Sigmoid colon (tissue), 7 donors: ENCODE data around the gene TRIM24. TPM values are rescaled to one million over a fixed set of nuclear protein-coding genes. Genes with fewer than 3 reads are reported as not detected.

ENCODE experiments used
- DNase-seq: peaks from one replicate; pipeline ENCODE4 v3.0.0-alpha.2; 2019
- H3K27ac ChIP-seq, 4 donors: fragments of 200-600 bp; sonication (generic); one replicate each; pipeline ENCODE4 v1.5.1; 2016 to 2019; ENCODE audit warnings: mild to moderate bottlenecking in 1 of 4
- H3K27me3 ChIP-seq, 3 donors: fragments of 200-600 bp; sonication (generic); one replicate each; pipeline ENCODE4 v1.5.1; 2019; ENCODE audit warnings: mild to moderate bottlenecking in 1 of 3
- H3K36me3 ChIP-seq, 4 donors: fragments of 200-600 bp; sonication (generic); one replicate each; pipeline ENCODE4 v1.5.1; 2016 to 2019
- H3K4me1 ChIP-seq, 4 donors: fragments of 200-600 bp; sonication (generic); one replicate each; pipeline ENCODE4 v1.5.1; 2017 to 2019
- H3K4me3 ChIP-seq, 4 donors: fragments of 200-600 bp; sonication (generic); one replicate each; pipeline ENCODE4 v1.5.1; 2017 to 2019; ENCODE audit warnings: mild to moderate bottlenecking in 2 of 4, moderate library complexity in 1 of 4
- H3K9me3 ChIP-seq, 4 donors: fragments of 200-600 bp in 3 of 4; sonication (generic) in 3 of 4; one replicate each; pipeline versions ENCODE4 v1.5.1 to v1.6.1; 2013 to 2019
- CTCF ChIP-seq, 4 experiments: fragments of 450-650 bp in 3 of 4; fragments of 200-600 bp in 1 of 4; IDR thresholded peaks; one replicate each; pipeline ENCODE4 v1.5.1; 2016 to 2019; ENCODE audit warnings: antibody characterized with exemption in 4 of 4, mild to moderate bottlenecking in 3 of 4, moderate library complexity in 2 of 4
- EP300 ChIP-seq, 4 donors: sonication (generic); formaldehyde crosslinking; IDR thresholded peaks; one replicate each; pipeline ENCODE4 v1.6.1; 2017; ENCODE audit warnings: antibody characterized with exemption in 4 of 4
- POLR2A ChIP-seq, 2 donors: fragments of 450-650 bp; IDR thresholded peaks; one replicate each; pipeline ENCODE4 v1.6.1; 2016; ENCODE audit warnings: antibody characterized with exemption in 2 of 2, mild to moderate bottlenecking in 2 of 2, moderate library complexity in 2 of 2
- POLR2AphosphoS5 ChIP-seq, 4 donors: sonication (generic); formaldehyde crosslinking; IDR thresholded peaks; one replicate each; pipeline ENCODE4 v1.6.1; 2017; ENCODE audit warnings: antibody characterized with exemption in 4 of 4
- WGBS, 2 donors: extraction: QIAGEN DNeasy Blood & Tissue Kit; methylation state at CpG; one replicate each; pipeline ENCODE4 v1.1.7; 2013; 5-methylcytosine and 5-hydroxymethylcytosine counted together
- intact Hi-C: fragments of 100-400 bp; cut with DNase I; formaldehyde crosslinking; loops from one replicate; pipeline ENCODE4 v1.15.1; 2023
- polyA plus RNA-seq, 3 donors: library from polyadenylated mRNA; stranded (reverse); fragments of 200-250 nt; gene quantifications; one replicate each; pipeline ENCODE4 v1.2.3, GENCODE V29; 2013
- total RNA-seq, 4 donors: library from RNA; depleted of rRNA; stranded (reverse); fragments of >200 nt; gene quantifications; one replicate each; pipeline ENCODE4 v1.1.0, GENCODE V29; 2016
- donor health status: healthy with polysubstance abuse.
- donor health status: Bipolar disorder and iron deficiency.
- donor health status: healthy.

Gene TRIM24
- total and polyA plus RNA-seq, 7 donors: 6.0 to 13.2 (median 11.4) TPM

- no peak for DNase-seq
- no peak for TF ChIP-seq CTCF (IDR thresholded peaks at IDR 0.05)
- no peak for TF ChIP-seq POLR2A (IDR thresholded peaks at IDR 0.05)
- TF ChIP-seq EP300 (IDR thresholded peaks at IDR 0.05): no peak
- TF ChIP-seq POLR2AphosphoS5 (IDR thresholded peaks at IDR 0.05): no peak
- H3K27me3 ChIP-seq: no peaks in the 10 kb centered on the region
- no peak overlapping the region for H3K4me3 ChIP-seq
- intact Hi-C loops: no loop called here
- WGBS, 2 donors: 76 to 93% methylated on average over 5 of the region's 5 CpGs
- no peaks in the 10 kb centered on the region for H3K36me3 ChIP-seq
- peaks cover 0 to 15% (median 0%) of the 10 kb centered on the region in 4 donors for H3K4me1 ChIP-seq
- H3K27ac ChIP-seq: no peak overlapping the region
- H3K9me3 ChIP-seq: no peaks in the 10 kb centered on the region
Observed at GRCh38 chr7:138470391-138471157, 10.5 kb downstream of the TRIM24 start.

GRCh38 chr7:138472292-138473079 is 12.4 kb downstream of the TRIM24 start:
- Histone ChIP-seq H3K27me3 (no peaks in the 10 kb centered on the region), H3K4me3 (no peak overlapping the region), H3K9me3 (no peaks in the 10 kb centered on the region), H3K27ac (no peak overlapping the region), H3K4me1 (peaks cover 0 to 15% (median 0%) of the 10 kb centered on the region in 4 donors), H3K36me3 (no peaks in the 10 kb centered on the region)
- TF ChIP-seq CTCF (IDR thresholded peaks at IDR 0.05) (no peak), POLR2A (IDR thresholded peaks at IDR 0.05) (no peak), POLR2AphosphoS5 (IDR thresholded peaks at IDR 0.05) (no peak), EP300 (IDR thresholded peaks at IDR 0.05) (no peak)
- WGBS, 2 donors: 94 to 97% methylated on average over 7 of the region's 7 CpGs
- intact Hi-C loops: no loop called here
- no peak for DNase-seq

GRCh38 chr7:138475377-138475776 is 15.3 kb downstream of the TRIM24 start:
- Histone ChIP-seq H3K9me3 (no peaks in the 10 kb centered on the region), H3K4me3 (no peak overlapping the region), H3K4me1 (peaks cover 0 to 9% (median 0%) of the 10 kb centered on the region in 4 donors), H3K27ac (no peak overlapping the region), H3K27me3 (no peaks in the 10 kb centered on the region), H3K36me3 (no peaks in the 10 kb centered on the region)
- DNase-seq: no peak
- TF ChIP-seq CTCF (IDR thresholded peaks at IDR 0.05) (no peak), POLR2AphosphoS5 (IDR thresholded peaks at IDR 0.05) (no peak), POLR2A (IDR thresholded peaks at IDR 0.05) (no peak), EP300 (IDR thresholded peaks at IDR 0.05) (no peak)
- 71 to 85% methylated on average over 5 of the region's 5 CpGs for WGBS, 2 donors
- intact Hi-C loops: no loop called here

- H3K36me3 ChIP-seq: no peaks in the 10 kb centered on the region
- no peak for DNase-seq
- intact Hi-C loops: no loop called here
- TF ChIP-seq POLR2A (IDR thresholded peaks at IDR 0.05) (no peak), POLR2AphosphoS5 (IDR thresholded peaks at IDR 0.05) (no peak), CTCF (IDR thresholded peaks at IDR 0.05) (no peak), EP300 (IDR thresholded peaks at IDR 0.05) (no peak)
- WGBS, 2 donors: 16 to 60% methylated on average over 4 of the region's 4 CpGs
- no peak overlapping the region for H3K4me3 ChIP-seq
- H3K9me3 ChIP-seq: no peaks in the 10 kb centered on the region
- no peak overlapping the region for H3K27ac ChIP-seq
- H3K27me3 ChIP-seq: no peaks in the 10 kb centered on the region
- peaks cover 0 to 9% (median 0%) of the 10 kb centered on the region in 4 donors for H3K4me1 ChIP-seq
Observed at GRCh38 chr7:138477081-138477578, 17.1 kb downstream of the TRIM24 start.
